Measurements from ENCODE around the gene TMEM255B.

Gene TMEM255B

GRCh38 chr13:113816254-113816929 lies 57.4 kb downstream of the TMEM255B start:
- Histone ChIP-seq H3K27me3 (ENCODE audit: low read length) (no peaks in the 10 kb centered on the region), H3K79me2 (ENCODE audit: insufficient read depth, low read length) (no peaks in the 10 kb centered on the region), H3K4me3 (ENCODE audit: insufficient read depth, low read length, poor library complexity, severe bottlenecking) (no peak overlapping the region), H3K9me3 (ENCODE audit: insufficient read depth, low read length) (no peaks in the 10 kb centered on the region), H4K20me1 (ENCODE audit: low read depth, low read length) (no peaks in the 10 kb centered on the region), H3K9ac (ENCODE audit: low read length) (no peak overlapping the region), H3K9me2 (replicated peaks; ENCODE audit: insufficient read depth, low read length) (no peaks in the 10 kb centered on the region), H3K27ac (ENCODE audit: low read depth, low read length) (no peak overlapping the region), H2AFZ (ENCODE audit: low read depth, low read length, severe bottlenecking) (no peak overlapping the region), H3K4me2 (ENCODE audit: low read depth, low read length, poor library complexity, severe bottlenecking) (peak overlapping the region; percentile 29), H3K36me3 (ENCODE audit: low read length) (no peaks in the 10 kb centered on the region), H3F3A (ENCODE audit: insufficient read depth) (no peaks in the 10 kb centered on the region)
- TF ChIP-seq, protein P1, sequence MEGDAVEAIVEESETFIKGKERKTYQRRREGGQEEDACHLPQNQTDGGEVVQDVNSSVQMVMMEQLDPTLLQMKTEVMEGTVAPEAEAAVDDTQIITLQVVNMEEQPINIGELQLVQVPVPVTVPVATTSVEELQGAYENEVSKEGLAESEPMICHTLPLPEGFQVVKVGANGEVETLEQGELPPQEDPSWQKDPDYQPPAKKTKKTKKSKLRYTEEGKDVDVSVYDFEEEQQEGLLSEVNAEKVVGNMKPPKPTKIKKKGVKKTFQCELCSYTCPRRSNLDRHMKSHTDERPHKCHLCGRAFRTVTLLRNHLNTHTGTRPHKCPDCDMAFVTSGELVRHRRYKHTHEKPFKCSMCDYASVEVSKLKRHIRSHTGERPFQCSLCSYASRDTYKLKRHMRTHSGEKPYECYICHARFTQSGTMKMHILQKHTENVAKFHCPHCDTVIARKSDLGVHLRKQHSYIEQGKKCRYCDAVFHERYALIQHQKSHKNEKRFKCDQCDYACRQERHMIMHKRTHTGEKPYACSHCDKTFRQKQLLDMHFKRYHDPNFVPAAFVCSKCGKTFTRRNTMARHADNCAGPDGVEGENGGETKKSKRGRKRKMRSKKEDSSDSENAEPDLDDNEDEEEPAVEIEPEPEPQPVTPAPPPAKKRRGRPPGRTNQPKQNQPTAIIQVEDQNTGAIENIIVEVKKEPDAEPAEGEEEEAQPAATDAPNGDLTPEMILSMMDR (IDR thresholded peaks at IDR 0.05; ENCODE audit: insufficient read depth, low read length, poor library complexity, severe bottlenecking), result no peak
- no peak for TF ChIP-seq EZH2phosphoT487 (conservative IDR thresholded peaks at IDR 0.05; ENCODE audit: low read length)

DNA sequence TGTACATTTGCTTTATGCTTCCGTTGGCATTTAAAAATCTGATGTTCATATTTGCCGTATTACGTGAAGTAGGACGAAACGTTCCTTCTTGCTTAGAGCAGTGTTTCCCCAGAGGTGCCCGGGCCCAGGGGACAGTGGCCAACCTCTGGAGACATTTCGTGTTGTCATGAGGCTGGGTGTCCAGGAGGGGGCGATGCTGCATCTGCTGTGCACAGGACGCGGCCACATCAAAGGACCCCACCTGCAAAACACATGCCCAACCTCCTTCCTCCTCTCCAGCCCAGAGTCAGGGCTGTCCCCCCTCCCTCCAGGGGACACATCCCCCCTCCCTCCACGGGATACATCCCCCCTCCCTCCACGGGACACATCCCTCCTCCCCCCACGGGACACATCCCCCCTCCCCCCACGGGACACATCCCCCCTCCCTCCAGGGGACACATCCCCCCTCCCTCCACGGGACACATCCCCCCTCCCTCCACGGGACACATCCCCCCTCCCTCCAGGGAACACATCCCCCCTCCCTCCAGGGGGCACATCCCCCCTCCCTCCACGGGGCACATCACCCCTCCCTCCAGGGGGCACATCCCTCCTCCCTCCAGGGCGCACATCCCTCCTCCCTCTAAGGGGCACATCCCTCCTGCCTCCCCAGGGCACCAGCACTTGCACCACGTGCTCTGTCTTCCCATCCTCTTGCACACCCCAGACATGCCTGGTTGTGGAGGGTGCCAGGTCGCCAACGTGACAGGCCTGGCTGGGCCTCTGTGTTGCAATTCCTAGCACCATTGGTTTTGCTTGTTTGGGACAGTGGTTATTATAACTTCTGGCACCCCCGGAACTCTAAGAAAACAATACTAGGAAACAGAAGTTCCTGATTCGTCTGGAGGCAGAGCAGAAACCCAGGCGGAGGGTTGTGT lies 58.2 kb downstream of the TMEM255B start:
- Histone ChIP-seq H2AFZ (ENCODE audit: low read depth, low read length, severe bottlenecking) (no peak overlapping the region), H3K9me3 (ENCODE audit: insufficient read depth, low read length) (no peaks in the 10 kb centered on the region), H3K27me3 (ENCODE audit: low read length) (no peaks in the 10 kb centered on the region), H3K79me2 (ENCODE audit: insufficient read depth, low read length) (no peaks in the 10 kb centered on the region), H3K36me3 (ENCODE audit: low read length) (no peaks in the 10 kb centered on the region), H3K9me2 (replicated peaks; ENCODE audit: insufficient read depth, low read length) (no peaks in the 10 kb centered on the region), H3K9ac (ENCODE audit: low read length) (no peak overlapping the region), H3K4me2 (ENCODE audit: low read depth, low read length, poor library complexity, severe bottlenecking) (no peak overlapping the region), H3K27ac (ENCODE audit: low read depth, low read length) (no peak overlapping the region), H3F3A (ENCODE audit: insufficient read depth) (no peaks in the 10 kb centered on the region), H4K20me1 (ENCODE audit: low read depth, low read length) (no peaks in the 10 kb centered on the region), H3K4me3 (ENCODE audit: insufficient read depth, low read length, poor library complexity, severe bottlenecking) (no peak overlapping the region)
- no peak for TF ChIP-seq EZH2phosphoT487 (conservative IDR thresholded peaks at IDR 0.05; ENCODE audit: low read length)
- TF ChIP-seq, protein P1 (IDR thresholded peaks at IDR 0.05; ENCODE audit: insufficient read depth, low read length, poor library complexity, severe bottlenecking), result peak; percentile 73

DNA sequence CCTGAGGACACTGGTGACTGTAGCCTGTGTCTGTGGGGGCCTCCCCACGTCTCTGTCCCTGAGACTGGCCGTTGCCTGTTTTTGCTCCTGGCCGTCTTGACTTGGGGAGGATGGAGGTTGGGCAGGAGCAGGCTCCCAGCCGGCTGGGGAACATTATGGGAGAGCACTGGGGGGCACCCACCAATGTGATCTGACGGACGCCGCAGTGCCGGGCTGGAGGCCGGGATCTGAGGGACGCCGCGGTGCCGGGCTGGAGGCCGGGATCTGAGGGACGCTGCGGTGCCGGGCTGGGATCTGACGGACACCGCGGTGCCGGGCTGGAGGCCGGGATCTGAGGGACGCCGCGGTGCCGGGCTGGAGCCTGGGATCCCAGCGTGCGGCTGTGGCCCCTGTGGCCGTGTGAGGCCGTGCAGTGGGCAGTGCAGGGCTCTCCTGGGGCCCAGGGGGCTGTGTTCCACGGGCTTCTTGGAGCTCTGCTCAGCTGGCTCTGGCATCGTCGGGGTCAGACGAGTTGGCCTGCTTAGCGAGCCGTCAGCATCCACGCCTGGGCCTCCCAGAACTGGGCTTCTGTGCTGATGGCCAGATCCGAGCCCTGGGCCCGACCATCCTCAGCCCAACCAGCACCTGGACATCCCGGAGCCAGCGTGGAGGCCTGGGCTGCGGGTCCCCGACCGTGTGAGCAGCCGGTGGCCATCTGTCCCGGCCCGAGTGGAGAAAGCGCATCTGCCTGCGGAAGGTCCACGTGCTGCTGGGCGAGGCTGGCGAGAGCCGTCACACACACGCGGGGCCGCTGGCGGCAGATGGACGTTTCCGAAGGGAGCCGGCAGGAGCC lies 59.0 kb downstream of the TMEM255B start:
- H3K79me2 ChIP-seq (ENCODE audit: insufficient read depth, low read length), result no peaks in the 10 kb centered on the region

More for the DNA sequence above, 59.0 kb downstream of the TMEM255B start:
- Histone ChIP-seq H3K9me2 (replicated peaks; ENCODE audit: insufficient read depth, low read length) (no peaks in the 10 kb centered on the region), H3K27me3 (ENCODE audit: low read length) (no peaks in the 10 kb centered on the region), H3K9ac (ENCODE audit: low read length) (no peak overlapping the region), H3K36me3 (ENCODE audit: low read length) (no peaks in the 10 kb centered on the region), H3K4me3 (ENCODE audit: insufficient read depth, low read length, poor library complexity, severe bottlenecking) (no peak overlapping the region), H3K9me3 (ENCODE audit: insufficient read depth, low read length) (no peaks in the 10 kb centered on the region), H2AFZ (ENCODE audit: low read depth, low read length, severe bottlenecking) (no peak overlapping the region), H3K27ac (ENCODE audit: low read depth, low read length) (no peak overlapping the region), H3K4me2 (ENCODE audit: low read depth, low read length, poor library complexity, severe bottlenecking) (no peak overlapping the region), H3F3A (ENCODE audit: insufficient read depth) (no peaks in the 10 kb centered on the region), H4K20me1 (ENCODE audit: low read depth, low read length) (no peaks in the 10 kb centered on the region)
- TF ChIP-seq, protein P1 (IDR thresholded peaks at IDR 0.05; ENCODE audit: insufficient read depth, low read length, poor library complexity, severe bottlenecking), result no peak
- no peak for TF ChIP-seq EZH2phosphoT487 (conservative IDR thresholded peaks at IDR 0.05; ENCODE audit: low read length)

All from SU-DHL-6 (cell line).